SK-N-SH (cell line): Measurements from ENCODE around the gene FGF22. TPM values are rescaled to one million over a fixed set of nuclear protein-coding genes. Genes with fewer than 3 reads are reported as not detected.

ENCODE experiments used
- CHD2 ChIP-seq: fragments of 150-350 bp; IDR thresholded peaks from 2 replicates; pipeline ENCODE4 v1.6.1; 2018; ENCODE audit warnings: low read length; ENCODE audit not compliant: partially characterized antibody
- CTCF ChIP-seq: fragments of 200-600 bp; sonication (generic); IDR thresholded peaks from 2 replicates; pipeline ENCODE4 v1.6.1; 2017; ENCODE audit warnings: antibody characterized with exemption, mild to moderate bottlenecking, moderate library complexity
- EZH2phosphoT487 ChIP-seq: fragments of 200-600 bp; sonication (generic); IDR thresholded peaks from 2 replicates; pipeline ENCODE4 v1.6.1; 2017; ENCODE audit warnings: low read depth, mixed run types, mild to moderate bottlenecking, antibody characterized with exemption, moderate library complexity, borderline replicate concordance
- FOSL2 ChIP-seq: IDR thresholded peaks from 2 replicates; pipeline ENCODE4 v1.4.0; 2012; ENCODE audit warnings: low read depth, mild to moderate bottlenecking, moderate library complexity, borderline replicate concordance
- POLR2AphosphoS5 ChIP-seq: IDR thresholded peaks from 2 replicates; pipeline ENCODE4 v1.6.1; 2012; ENCODE audit warnings: low read depth, low read length
- RAD21 ChIP-seq: IDR thresholded peaks from 2 replicates; pipeline ENCODE4 v1.6.1; 2012; ENCODE audit warnings: mild to moderate bottlenecking, low read length
- RXRA ChIP-seq: IDR thresholded peaks from 2 replicates; pipeline ENCODE4 v1.4.0; 2012; ENCODE audit warnings: low read depth, mild to moderate bottlenecking, borderline replicate concordance
- SIN3A ChIP-seq: IDR thresholded peaks from 2 replicates; pipeline ENCODE4 v1.6.1; 2012; ENCODE audit warnings: low read depth, mild to moderate bottlenecking, low read length, moderate library complexity, borderline replicate concordance
- TEAD4 ChIP-seq: IDR thresholded peaks from 2 replicates; pipeline ENCODE4 v1.4.0; 2012; ENCODE audit warnings: mild to moderate bottlenecking, borderline replicate concordance; ENCODE audit not compliant: insufficient read depth
- ZBTB33 ChIP-seq: IDR thresholded peaks from 2 replicates; pipeline ENCODE4 v1.4.0; 2012; ENCODE audit warnings: low read depth, borderline replicate concordance
- polyA plus RNA-seq, 3 experiments: library from polyadenylated mRNA; depleted of rRNA; stranded (reverse); fragments of >200 nt; gene quantifications; 2 replicates each; pipeline ENCODE4 v1.2.3, GENCODE V29; 2012
- TF ChIP-seq, protein P1 (sequence below): IDR thresholded peaks from 2 replicates; pipeline ENCODE4 v1.6.1; 2012; ENCODE audit warnings: mild to moderate bottlenecking, low read depth, low read length, moderate library complexity

The FGF22 gene
- polyA plus RNA-seq, 1 of the 3 experiments (the other 2 are of a cell fraction), result 0.62 TPM

DNA sequence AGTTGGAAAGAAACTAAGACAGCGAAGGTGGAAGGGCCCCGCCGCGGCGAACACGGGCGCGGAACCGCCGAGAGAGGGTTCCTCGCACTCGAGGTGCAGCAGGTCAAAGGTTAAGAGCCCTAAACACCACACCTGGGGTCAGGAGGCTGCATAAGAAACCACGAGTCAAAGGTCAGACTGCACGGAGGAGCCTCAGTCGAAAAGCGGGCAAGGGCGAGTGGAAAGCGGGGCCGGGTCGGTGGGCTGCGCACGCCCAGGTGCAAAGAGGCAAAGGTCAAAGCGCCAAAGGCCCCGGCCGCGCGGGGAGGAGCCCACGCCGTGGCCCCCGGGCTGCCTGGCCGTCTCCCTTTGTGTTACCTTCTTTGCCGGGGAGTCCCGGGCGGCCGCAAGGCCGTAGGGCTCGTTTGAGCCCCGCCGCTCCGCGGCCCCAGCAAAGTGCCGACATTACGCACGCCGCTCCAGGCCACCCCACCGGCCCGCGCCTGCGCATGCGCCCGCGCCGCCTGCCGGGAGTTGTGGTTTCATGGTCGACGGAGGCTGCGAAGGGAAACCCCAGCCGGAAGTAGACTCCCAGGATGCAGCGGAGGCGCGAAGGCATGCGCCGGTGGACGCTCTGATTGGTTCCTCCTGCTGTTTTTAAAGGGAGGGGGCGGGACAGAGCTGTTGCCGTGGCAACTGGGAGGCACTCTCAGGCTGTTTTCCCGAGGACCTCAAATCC, 6.5 kb upstream of the FGF22 start, which contains the start of gene POLRMT (continued):
- TF ChIP-seq, protein P1, sequence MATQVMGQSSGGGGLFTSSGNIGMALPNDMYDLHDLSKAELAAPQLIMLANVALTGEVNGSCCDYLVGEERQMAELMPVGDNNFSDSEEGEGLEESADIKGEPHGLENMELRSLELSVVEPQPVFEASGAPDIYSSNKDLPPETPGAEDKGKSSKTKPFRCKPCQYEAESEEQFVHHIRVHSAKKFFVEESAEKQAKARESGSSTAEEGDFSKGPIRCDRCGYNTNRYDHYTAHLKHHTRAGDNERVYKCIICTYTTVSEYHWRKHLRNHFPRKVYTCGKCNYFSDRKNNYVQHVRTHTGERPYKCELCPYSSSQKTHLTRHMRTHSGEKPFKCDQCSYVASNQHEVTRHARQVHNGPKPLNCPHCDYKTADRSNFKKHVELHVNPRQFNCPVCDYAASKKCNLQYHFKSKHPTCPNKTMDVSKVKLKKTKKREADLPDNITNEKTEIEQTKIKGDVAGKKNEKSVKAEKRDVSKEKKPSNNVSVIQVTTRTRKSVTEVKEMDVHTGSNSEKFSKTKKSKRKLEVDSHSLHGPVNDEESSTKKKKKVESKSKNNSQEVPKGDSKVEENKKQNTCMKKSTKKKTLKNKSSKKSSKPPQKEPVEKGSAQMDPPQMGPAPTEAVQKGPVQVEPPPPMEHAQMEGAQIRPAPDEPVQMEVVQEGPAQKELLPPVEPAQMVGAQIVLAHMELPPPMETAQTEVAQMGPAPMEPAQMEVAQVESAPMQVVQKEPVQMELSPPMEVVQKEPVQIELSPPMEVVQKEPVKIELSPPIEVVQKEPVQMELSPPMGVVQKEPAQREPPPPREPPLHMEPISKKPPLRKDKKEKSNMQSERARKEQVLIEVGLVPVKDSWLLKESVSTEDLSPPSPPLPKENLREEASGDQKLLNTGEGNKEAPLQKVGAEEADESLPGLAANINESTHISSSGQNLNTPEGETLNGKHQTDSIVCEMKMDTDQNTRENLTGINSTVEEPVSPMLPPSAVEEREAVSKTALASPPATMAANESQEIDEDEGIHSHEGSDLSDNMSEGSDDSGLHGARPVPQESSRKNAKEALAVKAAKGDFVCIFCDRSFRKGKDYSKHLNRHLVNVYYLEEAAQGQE, result no peak
- TF ChIP-seq TEAD4, result no peak
- TF ChIP-seq SIN3A, result peak; percentile 20; the same call in 1 of the 2 replicates
- TF ChIP-seq RAD21, result no peak
- TF ChIP-seq CHD2, result peak; percentile 86
- TF ChIP-seq FOSL2, result no peak
- TF ChIP-seq CTCF, result no peak
- no peak for TF ChIP-seq RXRA
- TF ChIP-seq ZBTB33, result no peak
- peak; percentile 34; the same call in 1 of the 2 replicates for TF ChIP-seq POLR2AphosphoS5
- TF ChIP-seq EZH2phosphoT487, result no peak
